Measurements from ENCODE around the gene TRPC3. TPM values are rescaled to one million over a fixed set of nuclear protein-coding genes. Genes with fewer than 3 reads are reported as not detected.

TRPC3 gene
- total and polyA plus RNA-seq, 2 experiments from 2014 or later: 48.7 to 54.1 TPM

- peak in 1 of 2 donors; percentile 34 for DNase-seq (ENCODE audit: low read depth in 1 of 2, low spot score in 1 of 2)
- Histone ChIP-seq H3K27ac (no peak overlapping the region), H3K36me3 (no peaks in the 10 kb centered on the region), H3K9me3 (ENCODE audit: low read depth) (no peaks in the 10 kb centered on the region), H3K27me3 (no peaks in the 10 kb centered on the region), H3K4me3 (no peak overlapping the region), H3K4me1 (ENCODE audit: low read depth) (peaks cover 9% of the 10 kb centered on the region)
- TF ChIP-seq CTCF (IDR thresholded peaks at IDR 0.05; ENCODE audit: low read depth, low read length): no peak
These were observed 38.6 kb upstream of the TRPC3 start for GRCh38 chr4:121990489-121990888.

GRCh38 chr4:121989715-121990114, 37.9 kb upstream of the TRPC3 start:
- Histone ChIP-seq H3K4me1 (ENCODE audit: low read depth) (peaks cover 9% of the 10 kb centered on the region), H3K4me3 (no peak overlapping the region), H3K9me3 (ENCODE audit: low read depth) (no peaks in the 10 kb centered on the region), H3K36me3 (no peaks in the 10 kb centered on the region), H3K27me3 (no peaks in the 10 kb centered on the region), H3K27ac (no peak overlapping the region)
- no peak for TF ChIP-seq CTCF (IDR thresholded peaks at IDR 0.05; ENCODE audit: low read depth, low read length)
- peak in 1 of 2 donors; percentile 79 for DNase-seq (ENCODE audit: low read depth in 1 of 2, low spot score in 1 of 2)

- no peak for TF ChIP-seq CTCF (IDR thresholded peaks at IDR 0.05; ENCODE audit: low read depth, low read length)
- H3K36me3 ChIP-seq: no peaks in the 10 kb centered on the region
- no peak for DNase-seq (ENCODE audit: low read depth in 1 of 2, low spot score in 1 of 2)
- no peaks in the 10 kb centered on the region for H3K27me3 ChIP-seq
- H3K4me1 ChIP-seq (ENCODE audit: low read depth): peaks cover 9% of the 10 kb centered on the region
- H3K27ac ChIP-seq: no peak overlapping the region
- H3K4me3 ChIP-seq: no peak overlapping the region
- H3K9me3 ChIP-seq (ENCODE audit: low read depth): no peaks in the 10 kb centered on the region
These were observed 37.1 kb upstream of the TRPC3 start for GRCh38 chr4:121988950-121989349.

- Histone ChIP-seq H3K27ac (no peak overlapping the region), H3K27me3 (no peaks in the 10 kb centered on the region), H3K4me1 (ENCODE audit: low read depth) (peaks cover 13% of the 10 kb centered on the region), H3K36me3 (no peaks in the 10 kb centered on the region), H3K9me3 (ENCODE audit: low read depth) (no peaks in the 10 kb centered on the region), H3K4me3 (no peak overlapping the region)
- TF ChIP-seq CTCF (IDR thresholded peaks at IDR 0.05; ENCODE audit: low read depth, low read length): no peak
- DNase-seq (ENCODE audit: low read depth in 1 of 2, low spot score in 1 of 2): peak in 1 of 2 donors; percentile 3
These were observed 28.8 kb upstream of the TRPC3 start for GRCh38 chr4:121980643-121981042.

- H3K4me1 ChIP-seq (ENCODE audit: low read depth): peaks cover 13% of the 10 kb centered on the region
- TF ChIP-seq CTCF (IDR thresholded peaks at IDR 0.05; ENCODE audit: low read depth, low read length): no peak
These were observed 26.3 kb upstream of the TRPC3 start for GRCh38 chr4:121978172-121978516.

More at GRCh38 chr4:121978172-121978516, 26.3 kb upstream of the TRPC3 start:
- Histone ChIP-seq H3K27me3 (no peaks in the 10 kb centered on the region), H3K9me3 (ENCODE audit: low read depth) (no peaks in the 10 kb centered on the region), H3K4me3 (no peak overlapping the region), H3K36me3 (no peaks in the 10 kb centered on the region), H3K27ac (no peak overlapping the region)
- no peak for DNase-seq (ENCODE audit: low read depth in 1 of 2, low spot score in 1 of 2)

Data from cardiac muscle cell (in vitro differentiated cells and primary cell).